Activated CD4-positive, alpha-beta T cell treated with anti-CD3 and anti-CD28 coated beads, Interleukin-2, Interleukin-4, amounts not matched to agents 100 ng/mL and 50 ng/mL, durations not matched to agents 16 hours and 8 hours (primary cell): Measurements from ENCODE around the gene ADNP2.

Experiments used
- DNase-seq: peaks from one replicate; pipeline ENCODE4 v3.0.0-alpha.2; 2020; ENCODE audit warnings: low spot score

Gene ADNP2

DNA sequence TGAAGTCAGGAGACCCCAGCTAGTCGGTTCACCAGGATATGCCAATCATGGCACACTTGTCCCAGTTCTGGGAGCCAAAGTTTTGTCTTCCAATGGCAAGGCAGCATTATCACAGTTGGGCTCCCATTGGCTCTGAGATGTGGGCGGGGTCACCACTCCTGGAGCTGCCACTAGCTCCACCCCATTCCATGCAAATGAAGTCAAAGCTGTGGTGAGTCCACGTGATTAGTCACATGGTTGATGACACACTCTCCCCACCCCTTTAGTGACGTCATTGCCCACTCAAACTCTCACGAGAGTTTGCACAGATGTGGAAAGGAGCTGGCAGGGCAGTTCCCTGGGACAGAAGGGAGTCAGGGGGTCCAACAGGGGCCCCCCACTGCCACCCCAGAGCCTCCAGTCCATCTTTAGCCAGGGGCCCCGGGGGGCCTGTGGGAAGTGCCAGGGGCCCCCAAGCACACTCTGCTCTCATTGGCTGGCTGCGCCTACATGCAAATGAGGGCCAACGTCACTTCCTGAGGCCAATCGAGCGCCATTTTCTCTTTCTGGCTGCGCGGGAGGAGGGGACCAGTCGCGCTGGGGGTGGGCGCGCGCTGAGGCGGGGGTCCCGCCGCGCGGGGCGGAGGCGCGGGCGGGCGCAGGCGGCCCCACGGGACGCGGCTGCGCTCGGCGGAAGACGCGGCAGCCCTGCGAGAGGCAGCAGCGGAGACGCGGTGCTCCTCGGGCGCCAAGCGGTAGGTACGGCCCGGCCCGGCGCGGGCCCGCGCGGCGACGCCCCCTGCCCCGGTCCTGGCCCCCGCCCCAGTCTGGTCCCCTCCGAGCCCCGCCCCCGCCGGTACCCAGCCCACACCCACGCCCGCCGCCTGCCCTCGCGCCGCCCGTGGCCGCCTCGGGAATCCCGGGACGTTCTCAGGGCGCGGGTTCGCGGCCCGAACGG, at the start of gene ADNP2:
Gene ADNP2 (plus strand): TSS at position 524 of the 937 bp plus-strand sequence. CDS start 8,281 bp downstream, outside the sequence.
- DNase-seq, result peak; percentile 92

DNA sequence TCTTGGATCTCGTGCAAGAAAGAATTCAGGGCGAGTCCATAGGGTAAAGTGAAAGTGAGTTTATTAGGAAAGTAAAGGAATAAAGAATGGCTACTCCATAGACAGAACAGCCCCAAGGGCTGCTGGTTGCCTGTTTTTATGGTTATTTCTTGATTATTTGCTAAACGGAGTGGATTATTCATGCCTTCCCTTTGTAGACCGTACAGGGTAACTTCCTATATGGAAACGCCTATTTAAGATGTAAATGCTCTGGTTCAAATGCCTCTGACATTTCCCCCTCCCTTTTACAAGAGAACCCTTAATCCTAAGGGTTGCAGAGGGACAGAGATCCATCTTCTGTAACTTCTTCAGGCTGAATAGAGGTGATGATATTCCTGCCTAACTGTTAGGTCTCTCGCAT, 49.1 kb upstream of the ADNP2 start:
- no peak for DNase-seq

DNA sequence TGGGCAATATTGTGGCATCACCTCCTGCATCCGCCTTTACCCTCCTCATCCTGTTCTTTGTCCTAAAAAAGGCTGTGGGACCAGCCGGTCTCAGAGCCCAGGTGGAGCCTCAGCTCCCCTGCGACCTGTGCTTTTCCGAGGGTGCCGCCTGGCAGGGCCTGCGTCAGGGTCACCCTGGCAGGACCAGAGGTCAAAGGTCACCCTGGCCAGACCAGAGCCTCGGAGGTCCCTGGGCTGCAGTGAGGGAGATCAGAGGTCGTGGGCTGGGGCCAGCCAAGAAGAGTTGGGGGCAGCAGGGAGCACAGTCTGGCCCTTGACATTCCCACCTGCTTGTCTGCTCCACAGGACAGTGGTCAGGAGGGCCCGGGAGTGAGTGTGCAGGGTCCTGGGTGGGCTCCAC, 43.4 kb upstream of the ADNP2 start:
- no peak for DNase-seq

DNA sequence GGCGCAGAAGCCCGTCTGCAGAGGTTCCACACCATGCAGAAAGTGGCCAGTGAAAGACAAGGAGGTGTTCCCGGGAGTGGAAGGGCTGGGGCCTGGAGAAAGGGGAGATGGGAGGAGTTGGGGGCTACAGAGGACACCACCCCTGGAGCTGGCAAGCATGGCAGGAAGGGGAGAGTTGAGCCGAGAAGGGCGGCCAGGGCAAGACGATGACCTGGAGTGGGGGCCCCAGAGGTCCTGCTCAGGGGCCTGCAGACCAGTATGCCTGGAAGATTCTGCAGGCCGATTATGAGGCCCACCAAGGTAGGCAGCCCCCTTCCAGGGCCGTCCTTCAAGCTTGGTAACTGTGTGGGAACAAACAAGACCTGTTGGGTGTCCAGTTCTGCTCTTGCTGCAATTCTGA, 41.7 kb upstream of the ADNP2 start:
- DNase-seq, result no peak

- DNase-seq, result no peak
Measured at GRCh38 chr18:80067897-80068296, 41.2 kb upstream of the ADNP2 start.

DNA sequence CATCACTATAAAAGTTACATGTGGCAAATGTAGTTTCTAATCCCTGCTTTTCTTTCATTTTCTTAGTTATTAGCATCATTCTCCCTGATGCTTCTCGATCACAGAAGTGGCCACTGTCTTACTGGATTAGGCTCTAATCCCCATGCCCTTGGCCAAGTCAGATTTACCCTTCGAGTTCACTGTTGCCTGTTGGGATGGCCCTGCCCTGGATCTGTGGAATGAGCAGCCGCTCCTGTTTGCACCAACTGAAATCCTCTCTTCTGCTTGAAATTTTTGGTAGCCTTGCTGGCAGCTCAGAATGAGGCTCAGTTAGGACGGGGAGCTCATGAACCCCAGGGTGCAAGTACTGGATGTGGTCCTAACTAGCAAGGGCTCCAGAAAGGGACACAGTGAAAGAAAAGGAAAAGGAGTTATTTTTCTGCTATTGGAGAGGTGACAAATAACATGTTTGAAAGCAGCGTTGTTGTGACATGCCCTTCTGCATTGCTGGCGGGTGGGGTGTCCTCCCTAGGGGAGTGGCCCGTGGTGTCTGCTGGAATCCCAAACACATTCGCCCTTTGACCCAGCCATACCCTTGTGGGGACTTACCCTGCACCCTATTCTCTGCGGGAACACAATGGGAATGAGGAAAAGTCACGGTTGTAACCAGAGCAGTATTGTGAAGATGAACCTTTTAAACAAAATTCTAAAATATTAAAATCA, 40.3 kb upstream of the ADNP2 start:
- DNase-seq, result no peak

- no peak for DNase-seq
Measured at GRCh38 chr18:80070825-80071224, 38.2 kb upstream of the ADNP2 start.

DNA sequence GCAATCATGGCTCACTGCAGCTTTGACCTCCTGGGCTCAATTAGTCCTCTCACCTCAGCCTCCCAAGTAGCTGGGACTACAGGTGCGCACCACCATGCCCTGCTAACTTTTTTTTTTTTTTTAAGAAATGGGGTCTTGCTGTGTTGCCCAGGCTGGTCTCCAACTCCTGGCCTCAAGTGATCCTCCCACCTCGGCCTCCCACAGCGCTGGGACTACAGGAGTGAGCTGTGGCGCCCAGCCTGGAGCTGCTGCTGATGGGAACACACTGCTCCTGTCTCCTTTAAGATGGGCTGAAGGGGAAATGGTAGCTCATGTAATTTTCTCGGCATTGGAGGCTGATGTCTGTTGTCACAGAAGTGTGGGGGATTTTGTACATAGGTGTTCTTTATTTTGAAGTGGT, 34.9 kb upstream of the ADNP2 start:
- DNase-seq, result no peak

DNA sequence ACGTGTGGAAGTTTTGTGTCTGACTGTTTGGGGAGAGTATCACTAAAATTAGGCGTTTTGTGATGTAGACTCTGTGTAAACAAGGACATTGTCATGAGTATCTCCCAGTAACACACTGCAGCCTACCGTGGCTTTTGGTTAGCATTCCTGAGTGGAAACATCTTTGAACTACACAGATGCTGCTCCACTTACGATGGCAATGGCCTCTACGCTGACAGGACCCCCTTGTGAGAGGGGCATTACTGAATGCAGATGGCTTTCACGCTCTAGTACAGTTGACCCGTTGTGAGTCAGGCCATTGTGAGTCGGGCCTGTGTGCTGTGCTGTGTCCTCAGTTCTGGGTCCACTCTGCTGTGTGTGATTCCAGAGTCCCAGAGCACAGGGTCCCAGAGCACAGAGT, 34.4 kb upstream of the ADNP2 start:
- DNase-seq, result no peak

DNA sequence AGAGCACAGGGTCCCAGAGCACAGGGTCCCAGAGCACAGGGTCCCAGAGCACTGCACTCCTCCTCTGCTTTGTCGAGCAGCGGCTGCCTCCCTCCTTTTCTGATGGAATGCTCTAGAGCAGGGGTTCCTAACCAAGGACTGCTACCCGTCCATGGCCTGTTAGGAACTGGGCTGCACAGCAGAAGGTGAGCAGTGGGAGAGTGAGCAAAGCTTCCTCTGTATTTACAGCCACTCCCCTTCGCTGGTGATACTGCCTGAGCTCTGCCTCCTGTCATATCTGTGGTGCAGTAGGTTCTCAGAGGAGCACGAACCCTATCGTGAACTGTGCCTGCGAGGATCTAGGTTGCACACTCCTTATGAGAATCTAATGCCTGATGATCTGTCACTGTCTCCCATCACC, 33.1 kb upstream of the ADNP2 start:
- DNase-seq, result no peak

DNA sequence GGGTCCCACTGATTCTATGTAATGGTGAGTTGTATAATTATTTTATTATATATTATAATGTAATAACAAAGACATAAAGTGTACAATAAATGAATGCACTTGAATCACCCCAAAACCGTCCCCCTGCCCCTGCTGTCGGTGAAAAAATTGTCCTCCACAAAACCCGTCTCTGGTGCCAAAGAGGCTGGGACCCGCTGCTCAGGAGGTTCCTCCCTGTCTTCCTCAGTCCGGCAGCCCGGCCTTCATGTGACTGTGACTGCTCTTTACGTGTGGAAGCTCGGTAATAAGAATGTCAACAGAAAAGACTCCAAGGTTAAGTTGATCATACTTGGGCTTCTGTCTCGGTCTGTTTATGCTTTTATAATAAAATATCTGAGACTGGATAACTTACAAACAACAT, 32.7 kb upstream of the ADNP2 start:
- DNase-seq, result no peak

DNA sequence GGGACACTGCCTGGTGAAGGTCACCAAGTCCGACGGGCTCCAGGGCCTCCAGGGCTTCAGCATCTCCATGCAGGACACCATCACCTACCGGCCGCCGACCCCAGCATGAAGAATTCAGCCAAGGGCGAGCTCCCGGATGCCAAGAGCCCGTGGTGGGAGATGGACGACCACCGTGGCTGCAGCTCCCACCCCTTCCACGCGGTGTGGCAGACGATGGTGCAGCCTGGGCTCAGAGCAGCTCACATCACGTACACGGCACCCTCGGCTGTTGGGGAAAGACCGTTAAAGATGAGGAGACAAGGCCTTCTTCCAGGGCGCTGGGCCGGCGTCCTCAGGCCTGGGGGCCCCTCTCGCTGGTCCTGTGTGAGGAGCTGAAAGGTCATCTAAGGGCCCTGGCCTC, 31.2 kb upstream of the ADNP2 start:
- DNase-seq, result no peak

DNA sequence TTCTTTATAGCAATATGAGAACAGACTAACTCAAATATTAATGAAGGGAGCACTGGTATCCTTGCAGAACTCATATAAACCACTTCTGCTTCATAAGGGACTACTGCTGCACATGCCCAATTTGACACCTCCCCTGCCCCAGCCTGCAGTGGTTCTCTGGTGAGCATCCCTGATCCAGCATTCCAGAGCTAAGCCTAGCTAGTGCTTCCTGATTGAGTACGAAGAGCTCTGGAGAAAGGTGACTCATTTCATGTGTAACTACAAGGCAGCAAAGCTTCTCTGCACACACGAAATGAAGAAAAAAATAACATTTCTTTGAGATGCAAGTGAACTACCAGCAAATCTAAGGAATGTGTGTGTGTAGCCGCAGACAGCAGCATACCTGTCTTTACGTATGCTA, 22.8 kb upstream of the ADNP2 start:
- DNase-seq, result no peak

DNA sequence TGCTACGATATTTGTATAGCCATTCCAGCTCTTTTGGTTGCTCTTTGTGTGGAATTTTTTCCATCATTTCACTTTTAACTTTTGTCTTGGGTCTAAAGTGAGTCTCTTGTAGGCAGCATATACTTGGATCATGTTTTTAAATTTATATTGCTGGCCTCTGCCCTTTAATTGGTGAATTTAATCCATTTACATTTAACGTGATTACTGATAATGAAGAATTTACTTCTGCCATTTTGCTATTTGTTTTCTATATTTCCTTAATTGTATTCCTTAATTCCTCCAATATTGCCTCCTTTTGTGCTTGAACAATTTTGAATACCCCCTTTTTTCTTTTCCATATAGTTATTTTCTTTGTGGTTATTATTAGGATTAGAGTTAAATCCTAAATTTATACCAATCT, 21.0 kb upstream of the ADNP2 start:
- DNase-seq, result no peak

- no peak for DNase-seq
Measured at GRCh38 chr18:80088823-80089222, 20.2 kb upstream of the ADNP2 start.

DNA sequence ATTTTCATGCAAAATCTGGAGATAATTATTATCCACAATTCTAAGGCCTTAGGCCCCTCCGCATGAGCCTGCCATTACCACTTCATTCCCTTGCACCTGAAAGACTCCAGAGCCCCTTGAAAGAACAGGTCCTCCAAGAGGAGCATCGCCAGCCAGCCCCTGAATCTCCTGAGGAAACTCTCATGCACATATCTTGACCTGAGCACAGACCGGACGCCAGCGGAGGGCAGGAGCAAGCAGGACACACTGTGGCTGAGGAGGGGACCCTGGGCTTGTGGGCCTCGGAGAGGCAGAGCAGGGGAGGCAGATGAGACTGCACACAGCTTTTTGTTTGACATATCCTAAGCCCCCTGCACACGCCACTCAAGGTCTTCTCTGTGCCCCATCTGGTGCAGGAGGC, 13.6 kb upstream of the ADNP2 start:
- no peak for DNase-seq

DNA sequence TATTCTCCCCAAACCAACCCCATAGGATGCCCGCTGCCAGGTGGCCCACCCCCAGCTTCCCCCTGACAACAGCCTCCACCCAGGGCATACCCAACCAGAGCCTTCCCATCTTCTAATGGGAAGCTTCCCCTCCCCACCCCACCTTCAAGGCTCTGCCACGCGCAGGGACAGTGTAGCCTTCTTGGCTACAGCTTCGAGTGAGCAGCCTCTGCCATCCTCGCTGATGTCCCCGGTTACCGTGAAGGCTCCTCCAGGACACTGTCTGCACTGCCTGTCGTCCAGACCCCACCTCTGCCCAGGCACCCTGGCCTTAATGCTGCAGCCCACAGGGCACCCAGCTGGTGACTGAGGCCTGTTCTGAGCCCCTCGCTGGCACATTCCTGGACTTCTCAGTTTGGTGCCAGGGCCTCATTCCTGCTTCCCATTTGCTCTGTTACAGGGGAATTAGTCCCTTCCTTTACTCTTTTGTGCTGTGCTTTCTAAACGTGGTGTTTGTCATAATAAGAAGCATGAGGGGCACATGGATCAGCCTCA, 13.0 kb upstream of the ADNP2 start:
- no peak for DNase-seq

- DNase-seq, result no peak
Measured at GRCh38 chr18:80097201-80097600, 11.9 kb upstream of the ADNP2 start.

- no peak for DNase-seq
Measured at GRCh38 chr18:80103231-80103630, 5.8 kb upstream of the ADNP2 start.

- no peak for DNase-seq
Measured at GRCh38 chr18:80104364-80104779, 4.7 kb upstream of the ADNP2 start.

DNA sequence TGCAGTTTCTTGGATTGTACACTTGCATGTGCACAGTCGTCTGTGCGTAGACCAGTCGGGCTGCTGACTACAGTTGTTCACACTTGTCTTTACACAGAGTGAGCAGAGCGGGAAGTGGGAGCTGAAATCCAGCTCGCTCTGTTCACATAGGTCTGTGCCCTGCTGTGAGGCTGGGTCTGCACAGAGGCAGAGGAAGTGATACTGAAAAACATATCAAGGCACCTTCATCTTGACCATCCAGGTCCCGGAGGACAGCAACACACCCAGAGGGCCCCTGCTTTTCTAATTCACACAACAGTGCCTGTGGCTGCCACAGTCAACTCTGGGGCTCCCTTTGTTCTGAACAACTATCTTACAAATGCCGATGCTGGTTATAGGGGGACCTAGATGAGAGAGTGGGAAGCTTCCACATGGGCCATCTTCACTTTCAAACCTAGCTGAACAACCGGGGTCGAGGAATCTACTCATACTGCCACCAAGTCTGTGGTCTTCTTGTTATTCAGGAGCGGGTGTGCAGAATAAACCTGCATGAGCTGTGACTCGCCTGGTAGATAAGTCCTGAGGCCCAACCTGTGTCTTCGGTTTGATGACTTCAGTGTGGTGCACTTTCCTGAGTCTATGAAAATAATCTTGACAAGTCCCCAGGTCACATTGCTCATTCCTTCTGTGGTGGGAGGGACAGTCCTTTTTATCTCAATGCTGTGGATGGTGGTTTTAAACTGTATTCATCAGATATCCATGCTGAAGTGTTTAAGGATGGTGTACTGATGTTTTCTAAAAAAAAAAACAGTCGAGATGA, 3.5 kb upstream of the ADNP2 start:
- DNase-seq, result no peak

DNA sequence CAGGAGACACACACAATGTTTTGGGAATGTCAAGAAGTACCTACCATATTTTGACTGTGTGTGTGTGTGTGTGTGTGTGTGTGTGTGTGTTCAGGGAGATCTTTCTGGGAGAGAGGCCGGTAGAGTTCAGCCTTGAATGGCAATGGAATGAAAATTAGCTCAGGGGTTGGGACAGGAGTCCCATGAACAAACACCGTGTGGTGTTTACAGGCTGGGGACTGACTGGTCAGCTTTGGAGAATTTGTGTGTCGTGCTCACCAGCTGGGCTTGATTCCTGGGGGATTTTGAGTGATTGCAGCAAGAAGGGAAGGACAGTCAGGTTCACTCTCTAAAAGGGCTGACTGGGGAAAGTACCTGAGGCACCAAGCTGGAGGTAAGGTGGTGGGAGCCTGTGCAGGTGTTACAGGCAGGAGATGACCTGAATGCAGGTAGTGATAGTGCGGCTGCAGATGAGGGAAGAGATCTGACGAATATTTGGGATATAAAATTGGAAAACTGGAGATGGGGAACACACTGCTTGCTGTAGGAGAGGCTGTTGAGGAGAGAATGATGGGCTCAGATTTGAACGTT, 2.5 kb upstream of the ADNP2 start:
- no peak for DNase-seq
